NCI-H1092 (cell line): ENCODE results near the gene CCDC47.

Experiments used
- DNase-seq: peaks from one replicate; lab custom pipeline; 2025; lab: John Stamatoyannopoulos, UW

CCDC47 gene

GRCh38 chr17:63698886-63699637, 74.3 kb downstream of the CCDC47 start:
- DNase-seq: no peak

DNA sequence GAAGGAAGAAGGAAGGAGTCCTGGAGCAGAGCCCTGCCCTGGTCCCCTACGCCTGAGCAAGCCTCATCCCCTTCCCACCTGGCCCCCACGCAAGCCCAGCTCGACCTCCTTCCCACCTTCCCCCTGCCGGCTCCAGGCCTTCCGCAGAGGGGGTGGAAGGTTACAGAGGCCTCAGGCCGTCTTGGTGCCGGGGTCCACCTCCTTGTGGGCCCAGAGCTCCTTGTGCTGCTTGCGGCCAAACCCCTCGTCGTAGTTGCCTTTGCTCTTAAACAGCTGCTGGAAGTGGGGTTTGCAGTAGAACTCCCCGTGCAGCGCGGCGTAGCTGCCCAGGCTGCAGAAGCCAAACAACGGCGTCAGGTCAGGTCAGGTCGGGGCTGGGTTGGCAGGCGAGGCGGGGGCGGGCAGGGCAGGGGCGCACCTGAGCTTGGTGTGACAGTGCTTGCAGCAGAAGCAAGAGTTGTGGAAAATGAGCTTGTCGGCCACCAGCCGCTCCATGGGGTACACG, 75.0 kb downstream of the CCDC47 start:
- no peak for DNase-seq

- DNase-seq: no peak
Measured at GRCh38 chr17:63697341-63698286, 75.8 kb downstream of the CCDC47 start.

DNA sequence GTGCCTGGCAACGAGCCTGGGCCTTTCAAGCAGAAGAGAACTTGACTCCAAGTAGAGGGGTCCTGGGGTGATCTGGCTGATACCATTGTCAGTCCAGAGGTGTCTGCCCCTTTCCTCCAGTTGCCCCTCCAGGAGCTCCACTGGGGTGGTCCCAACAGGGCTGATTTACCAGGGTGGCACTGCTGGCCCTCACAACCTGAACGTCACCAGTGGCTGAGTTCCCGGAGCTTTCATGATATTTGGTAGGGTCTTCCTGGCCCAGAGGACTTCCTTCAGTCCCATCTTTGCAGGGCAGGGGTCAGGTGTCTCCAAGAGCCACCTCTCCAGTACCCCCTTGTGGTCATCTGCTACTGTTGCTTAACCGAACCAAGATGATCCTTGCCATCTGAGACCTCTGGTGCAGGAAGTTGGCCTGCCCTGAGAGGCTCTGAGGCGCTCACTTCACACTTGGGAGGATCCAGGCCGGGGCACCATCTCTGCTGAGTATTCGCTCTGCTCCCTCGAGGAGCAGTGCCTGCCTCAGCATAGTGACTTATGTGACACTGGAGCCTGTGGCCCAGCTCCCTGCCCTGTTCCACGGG, 76.9 kb downstream of the CCDC47 start:
- DNase-seq: no peak

- DNase-seq: no peak
Measured at GRCh38 chr17:63695889-63696288, 77.5 kb downstream of the CCDC47 start.
